GM23248 (cell line): Measurements from ENCODE around the gene SLC49A4. TPM values are rescaled to one million over a fixed set of nuclear protein-coding genes. Genes with fewer than 3 reads are reported as not detected.

Experiments used
- DNase-seq: peaks from one replicate; pipeline ENCODE4 v3.0.0-alpha.2; 2015
- H2AFZ ChIP-seq: fragments of 200-600 bp; sonication (generic); 2 replicates; pipeline ENCODE4 v1.6.1; 2016; ENCODE audit warnings: antibody characterized with exemption
- H3F3A ChIP-seq: fragments of 200-600 bp; sonication (generic); 2 replicates; pipeline ENCODE4 v1.6.1; 2016; ENCODE audit warnings: mild to moderate bottlenecking, antibody characterized with exemption, mixed run types; ENCODE audit not compliant: insufficient read depth
- H3K27ac ChIP-seq: fragments of 200-600 bp; sonication (generic); 2 replicates; pipeline ENCODE4 v1.5.1; 2016; ENCODE audit warnings: mild to moderate bottlenecking
- H3K27me3 ChIP-seq: fragments of 200-600 bp; sonication (generic); replicated peaks from 2 replicates; pipeline ENCODE4 v1.6.1; 2016; ENCODE audit warnings: mild to moderate bottlenecking; ENCODE audit not compliant: insufficient read depth
- H3K36me3 ChIP-seq: fragments of 200-600 bp; sonication (generic); 2 replicates; pipeline ENCODE4 v1.6.1; 2016; ENCODE audit warnings: low read depth, mild to moderate bottlenecking
- H3K4me1 ChIP-seq: fragments of 200-600 bp; sonication (generic); 2 replicates; pipeline ENCODE4 v1.6.1; 2016; ENCODE audit warnings: mild to moderate bottlenecking; ENCODE audit not compliant: insufficient read depth
- H3K4me2 ChIP-seq: fragments of 200-600 bp; sonication (generic); one replicate; pipeline ENCODE4 v1.6.1; 2016; ENCODE audit warnings: mild to moderate bottlenecking; ENCODE audit not compliant: unreplicated experiment
- H3K4me3 ChIP-seq: fragments of 200-600 bp; sonication (generic); 2 replicates; pipeline ENCODE4 v1.5.1; 2016; ENCODE audit warnings: mild to moderate bottlenecking
- H3K79me2 ChIP-seq: fragments of 200-600 bp; sonication (generic); 2 replicates; pipeline ENCODE4 v1.6.1; 2016; ENCODE audit warnings: mild to moderate bottlenecking; ENCODE audit not compliant: insufficient read depth
- H3K9ac ChIP-seq: fragments of 200-600 bp; sonication (generic); 2 replicates; pipeline ENCODE4 v1.6.1; 2016; ENCODE audit warnings: mild to moderate bottlenecking
- H3K9me2 ChIP-seq: fragments of 200-600 bp; sonication (generic); 2 replicates; pipeline ENCODE4 v1.6.1; 2016; ENCODE audit warnings: mixed run types, mild to moderate bottlenecking, moderate library complexity; ENCODE audit not compliant: insufficient read depth
- H3K9me3 ChIP-seq: fragments of 200-600 bp; sonication (generic); one replicate; pipeline ENCODE4 v1.6.1; 2017; ENCODE audit warnings: low read depth
- H4K20me1 ChIP-seq: fragments of 200-600 bp; sonication (generic); 2 replicates; pipeline ENCODE4 v1.6.0; 2016; ENCODE audit not compliant: insufficient read depth
- EZH2 ChIP-seq: fragments of 200-600 bp; sonication (generic); IDR thresholded peaks from 2 replicates; pipeline ENCODE4 v1.6.1; 2018; ENCODE audit warnings: antibody characterized with exemption, mild to moderate bottlenecking; ENCODE audit not compliant: insufficient read depth, poor library complexity, severe bottlenecking
- EZH2phosphoT487 ChIP-seq: fragments of 200-600 bp; sonication (generic); IDR thresholded peaks from 2 replicates; pipeline ENCODE4 v1.6.1; 2018; ENCODE audit warnings: antibody characterized with exemption, moderate library complexity, mild to moderate bottlenecking, low read depth; ENCODE audit not compliant: insufficient read depth
- WGBS, 2 experiments: methylation state at CpG; one replicate each; pipeline ENCODE4 v1.1.6; 2015 to 2017; ENCODE audit warnings: low lambda C conversion rate in 2 of 2, low coverage in 1 of 2; ENCODE audit errors: missing lambda C conversion rate in 2 of 2; 5-methylcytosine and 5-hydroxymethylcytosine counted together
- in situ Hi-C: fragments of 300-500 bp; cut with MboI; formaldehyde crosslinking; loops from 2 replicates; pipeline ENCODE4 v1.15.0; 2020
- polyA plus RNA-seq: library from polyadenylated mRNA; unstranded; fragments of >200 nt; fragmentation: Nextera tagmentation; extraction: Ambion mirVana; gene quantifications from 2 replicates; pipeline ENCODE4 v1.2.1, GENCODE V29; 2016
- total RNA-seq: library from RNA; depleted of rRNA; stranded (reverse); fragments of >200 nt; shearing (Covaris generic); gene quantifications from 2 replicates; pipeline ENCODE4 v1.2.3, GENCODE V29; 2014; rRNA removed

The SLC49A4 gene
- total and polyA plus RNA-seq, 2 experiments from 2014 or later: 13.3 to 24.6 TPM

GRCh38 chr3:122929188-122930062, 134.6 kb downstream of the SLC49A4 start:
- peaks cover 3% of the 10 kb centered on the region; the same call in 1 of the 2 replicates for H3K9me2 ChIP-seq
- H4K20me1 ChIP-seq: no peaks in the 10 kb centered on the region
- H2AFZ ChIP-seq: no peak overlapping the region
- no peaks in the 10 kb centered on the region for H3K36me3 ChIP-seq
- DNase-seq: no peak
- no peak overlapping the region for H3K9ac ChIP-seq
- H3K4me2 ChIP-seq: no peak overlapping the region
- H3K27ac ChIP-seq: no peak overlapping the region
- H3K27me3 ChIP-seq: peaks cover 46% of the 10 kb centered on the region
- H3F3A ChIP-seq: no peaks in the 10 kb centered on the region
- H3K9me3 ChIP-seq: no peaks in the 10 kb centered on the region
- no peaks in the 10 kb centered on the region for H3K79me2 ChIP-seq
- H3K4me1 ChIP-seq: no peaks in the 10 kb centered on the region
- 9 to 11% methylated on average over 12 of the region's 12 CpGs for WGBS, 2 experiments
- TF ChIP-seq EZH2 (no peak), EZH2phosphoT487 (no peak)
- H3K4me3 ChIP-seq: no peak overlapping the region
- in situ Hi-C loops: no loop called here

GRCh38 chr3:122930063-122930997, 135.5 kb downstream of the SLC49A4 start:
- WGBS, 2 experiments: 54 to 58% methylated on average over 14 of the region's 14 CpGs
- Histone ChIP-seq H3K4me3 (no peak overlapping the region), H3K9me3 (no peaks in the 10 kb centered on the region), H3K36me3 (no peaks in the 10 kb centered on the region), H3K4me1 (no peaks in the 10 kb centered on the region), H3K9me2 (peaks cover 3% of the 10 kb centered on the region; the same call in 1 of the 2 replicates), H3K27ac (no peak overlapping the region), H2AFZ (no peak overlapping the region), H3K79me2 (no peaks in the 10 kb centered on the region), H3F3A (no peaks in the 10 kb centered on the region), H3K4me2 (no peak overlapping the region), H3K9ac (no peak overlapping the region), H3K27me3 (peaks cover 46% of the 10 kb centered on the region), H4K20me1 (no peaks in the 10 kb centered on the region)
- no peak for TF ChIP-seq EZH2
- no peak for TF ChIP-seq EZH2phosphoT487
- in situ Hi-C loops: no loop called here
- DNase-seq: no peak

Other genes starting within 250 kb of the SLC49A4 start
- 15.2 and 16.4 TPM in 2 replicates for gene PARP9, start 230.8 kb upstream of the SLC49A4 start, total RNA-seq
- 13.7 and 14.2 TPM in 2 replicates for gene PARP9, start 230.8 kb upstream of the SLC49A4 start, polyA plus RNA-seq
- gene DTX3L, start 230.7 kb upstream of the SLC49A4 start, total RNA-seq: 10.1 and 12.9 TPM in 2 replicates
- 7.7 and 9.4 TPM in 2 replicates for gene DTX3L, start 230.7 kb upstream of the SLC49A4 start, polyA plus RNA-seq
- gene PARP15, start 217.4 kb upstream of the SLC49A4 start, total RNA-seq: under 0.01 TPM in 1 of 2 replicates, not detected in the other
- 0.29 TPM in 2 replicates for gene PARP15, start 217.4 kb upstream of the SLC49A4 start, polyA plus RNA-seq
- 11.6 and 11.7 TPM in 2 replicates for gene PARP14, start 114.2 kb upstream of the SLC49A4 start, total RNA-seq
- 4.5 and 5.6 TPM in 2 replicates for gene PARP14, start 114.2 kb upstream of the SLC49A4 start, polyA plus RNA-seq
- gene HSPBAP1, start 1.2 kb upstream of the SLC49A4 start, total RNA-seq: 2.0 and 4.0 TPM in 2 replicates
- gene HSPBAP1, start 1.2 kb upstream of the SLC49A4 start, polyA plus RNA-seq: 4.3 and 4.7 TPM in 2 replicates
- not detected in 2 replicates for gene SEMA5B, start 232.7 kb downstream of the SLC49A4 start, total RNA-seq
- not detected in 2 replicates for gene SEMA5B, start 232.7 kb downstream of the SLC49A4 start, polyA plus RNA-seq